ENCODE data around the gene SRD5A3.

- TF ChIP-seq POLR2AphosphoS5 (IDR thresholded peaks at IDR 0.05), result no peak
- TF ChIP-seq POLR2A (IDR thresholded peaks at IDR 0.05), result no peak
These were observed 20.6 kb downstream of the SRD5A3 start for GRCh38 chr4:55366621-55367020.
